HL-60/S4 treated with phorbol 12-myristate 13-acetate at 8.2 ng/mL for 4 days and 3 days (cell line): ENCODE measurements around the gene ZNF214.

Experiments
- in situ Hi-C: fragments of 300-500 bp; cut with MboI; formaldehyde crosslinking; loops from 2 replicates; pipeline ENCODE4 v1.15.0; 2022; ENCODE audit warnings: low sequenced_read_pairs

ZNF214 gene

DNA sequence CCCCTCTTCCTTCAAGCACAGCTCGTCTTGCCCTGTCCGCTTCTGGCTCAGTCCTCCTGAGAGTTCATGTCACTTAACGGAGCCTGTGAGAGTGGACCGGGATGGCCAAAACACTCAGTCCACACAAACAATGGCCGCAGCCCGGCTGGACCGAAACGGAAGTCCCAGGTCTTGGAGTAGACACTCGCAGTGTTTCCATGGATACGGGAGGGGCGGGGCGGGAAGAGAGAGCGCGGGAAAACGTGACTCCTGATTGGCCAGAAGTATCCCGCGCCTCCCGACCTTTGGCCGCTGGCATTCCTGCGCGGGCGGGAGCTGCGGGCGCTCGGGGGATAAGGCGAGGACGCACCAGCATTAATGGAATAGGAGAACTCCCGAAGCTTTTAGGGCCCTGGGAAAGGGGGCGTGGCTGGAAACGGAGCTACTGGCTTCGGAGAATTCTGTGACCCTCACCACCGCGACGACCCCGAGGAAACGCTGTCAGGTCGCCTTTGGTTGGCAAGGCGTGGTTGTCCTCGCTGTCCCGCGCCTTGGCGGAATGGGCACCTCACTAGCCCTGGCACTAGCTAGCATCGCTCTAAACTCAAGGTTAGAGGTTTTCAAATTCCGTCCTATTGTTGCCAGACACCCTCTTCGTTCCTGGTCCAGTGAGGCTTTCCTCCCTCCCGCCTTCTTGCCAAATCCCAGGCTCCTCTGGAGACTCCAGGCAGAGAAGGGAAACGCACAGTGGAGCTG lies at the start of gene ZNF214, which contains the start of gene NLRP14:
Gene ZNF214 (minus strand): TSS at position 164 of the 735 bp plus-strand sequence. CDS start 17,511 bp downstream, outside the sequence.
Gene NLRP14 (plus strand): TSS at position 297 of the 735 bp plus-strand sequence. CDS start 18,108 bp downstream, outside the sequence.
- in situ Hi-C loops: no loop called here

- in situ Hi-C loops: no loop called here
Observed at GRCh38 chr11:7062534-7062933, 42.4 kb upstream of the ZNF214 start.

GRCh38 chr11:7060868-7061267 lies 40.7 kb upstream of the ZNF214 start:
- in situ Hi-C loops: no loop called here

GRCh38 chr11:7057641-7058040 lies 37.5 kb upstream of the ZNF214 start:
- in situ Hi-C loops: no loop called here

DNA sequence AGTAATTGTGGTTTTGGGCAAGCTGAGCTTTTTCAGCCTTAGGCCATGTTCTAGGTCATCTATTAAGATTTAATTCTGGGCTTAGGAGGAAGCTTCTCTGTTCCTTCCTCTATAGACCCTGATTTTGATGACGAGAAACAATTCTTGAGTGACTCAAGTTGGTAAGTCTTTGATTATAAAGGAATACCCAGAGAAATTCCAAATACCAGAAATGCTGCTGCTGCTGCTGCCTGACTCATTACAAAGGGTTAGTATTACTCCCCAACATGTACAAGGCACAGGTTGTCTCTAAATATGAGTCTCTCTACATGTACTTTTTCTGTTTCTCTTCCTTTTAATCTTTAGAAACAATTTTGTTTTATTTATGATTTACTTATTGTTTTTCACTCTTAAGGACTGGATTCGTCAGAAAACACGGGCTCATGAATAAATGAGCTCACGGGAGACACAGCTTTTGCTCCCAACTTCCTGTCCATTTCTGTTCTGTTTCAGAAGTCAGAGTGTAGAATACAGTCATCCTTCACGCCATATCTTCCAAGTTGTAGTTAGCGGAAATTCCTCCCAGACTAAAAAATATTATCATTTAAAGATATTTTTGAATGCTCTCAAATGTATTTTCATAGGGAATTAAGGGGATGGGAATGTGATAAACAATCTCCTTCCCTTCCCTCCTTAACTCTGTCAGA lies 36.8 kb upstream of the ZNF214 start:
- in situ Hi-C loops: no loop called here

- in situ Hi-C loops: no loop called here
Observed at GRCh38 chr11:7050191-7050590, 30.0 kb upstream of the ZNF214 start.

GRCh38 chr11:7046474-7047175 lies 26.5 kb upstream of the ZNF214 start:
- in situ Hi-C loops: no loop called here

- in situ Hi-C loops: no loop called here
Observed at GRCh38 chr11:7034019-7034418, 13.9 kb upstream of the ZNF214 start.

GRCh38 chr11:7032692-7033091 lies 12.5 kb upstream of the ZNF214 start:
- in situ Hi-C loops: no loop called here

DNA sequence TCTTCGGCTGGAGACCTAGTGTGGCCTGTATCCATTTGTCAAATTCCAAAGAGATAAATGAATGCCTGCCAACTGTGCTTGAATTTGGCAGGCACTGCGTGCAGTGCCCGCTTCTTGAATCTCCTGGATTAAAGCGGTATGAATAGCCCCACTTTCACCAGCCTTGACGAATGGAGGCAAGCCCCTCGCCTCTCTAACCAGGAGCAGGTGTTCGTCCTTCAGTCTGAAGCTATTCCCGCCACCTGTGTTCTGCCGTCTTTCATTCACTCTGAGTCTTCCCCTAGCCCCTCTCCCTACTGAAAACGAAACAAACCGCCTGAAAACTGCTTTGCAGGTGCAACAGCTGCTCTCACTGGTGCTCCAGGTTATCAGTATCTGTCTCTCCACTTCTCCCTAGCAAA lies 11.3 kb upstream of the ZNF214 start:
- in situ Hi-C loops: no loop called here

DNA sequence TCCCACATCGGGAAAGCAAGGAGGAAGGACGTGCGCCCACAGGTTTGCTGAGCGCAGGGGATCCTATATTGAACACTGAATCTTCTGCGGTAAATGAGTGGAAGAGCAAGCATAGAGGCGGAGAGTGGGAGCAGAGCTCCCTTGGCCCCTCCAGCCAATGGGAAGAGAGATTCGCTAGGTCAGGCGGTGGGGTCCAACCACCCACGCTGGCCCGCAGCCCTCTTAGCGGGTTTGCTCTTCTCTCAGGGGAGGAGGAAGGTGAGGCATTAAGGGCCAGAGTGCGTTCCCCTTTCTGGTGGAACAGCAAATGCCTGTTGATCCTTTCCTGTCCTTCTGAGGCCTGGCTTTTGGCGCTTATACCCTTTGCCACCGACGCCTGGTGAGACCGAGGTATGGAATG lies 10.7 kb upstream of the ZNF214 start:
- in situ Hi-C loops: no loop called here

- in situ Hi-C loops: no loop called here
Observed at GRCh38 chr11:7028141-7028540, 8.0 kb upstream of the ZNF214 start.

GRCh38 chr11:7021318-7021717 lies 1.2 kb upstream of the ZNF214 start:
- in situ Hi-C loops: no loop called here

GRCh38 chr11:7019500-7020182 lies 505 bp downstream of the ZNF214 start:
- in situ Hi-C loops: no loop called here

DNA sequence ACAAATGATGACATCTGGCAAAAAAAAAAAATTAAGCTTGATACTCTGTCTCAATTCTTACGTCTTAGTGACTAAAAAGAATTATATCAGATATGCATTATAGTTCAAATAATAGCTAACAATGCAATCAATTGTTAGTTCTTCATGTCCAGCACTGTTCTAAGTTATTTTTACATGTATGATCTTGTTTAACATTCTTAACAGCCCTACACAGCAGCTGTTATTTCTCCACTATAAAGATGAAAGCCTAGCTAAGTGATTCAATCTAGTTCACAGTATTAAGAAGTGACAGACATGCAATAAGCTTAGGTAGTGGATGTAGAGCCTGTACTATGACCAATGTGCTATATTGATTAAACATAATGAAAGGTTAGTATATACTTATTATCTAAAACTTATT lies 4.1 kb downstream of the ZNF214 start:
- in situ Hi-C loops: no loop called here

GRCh38 chr11:7014118-7014517 lies 6.0 kb downstream of the ZNF214 start:
- in situ Hi-C loops: no loop called here

DNA sequence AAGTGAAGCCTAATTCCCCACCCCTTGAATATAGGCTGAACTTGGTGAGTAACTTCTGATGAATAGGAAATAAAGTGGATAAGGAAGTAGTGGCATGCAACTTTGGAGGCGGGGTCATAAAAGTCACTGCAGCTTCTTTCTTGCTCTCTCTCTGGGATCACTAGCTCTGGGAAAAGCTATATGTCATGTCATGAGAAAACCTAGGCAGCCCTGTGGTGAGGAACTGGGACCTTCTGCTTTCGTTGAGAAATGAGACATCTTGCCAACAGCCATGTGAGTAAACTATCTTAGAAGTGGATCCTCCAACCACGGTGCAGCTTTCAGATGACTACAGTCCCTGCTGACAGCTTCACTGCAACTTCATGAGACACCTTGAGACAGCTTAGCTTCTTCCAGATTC lies 15.7 kb downstream of the ZNF214 start:
- in situ Hi-C loops: no loop called here

GRCh38 chr11:6995703-6996102 lies 24.4 kb downstream of the ZNF214 start:
- in situ Hi-C loops: no loop called here

DNA sequence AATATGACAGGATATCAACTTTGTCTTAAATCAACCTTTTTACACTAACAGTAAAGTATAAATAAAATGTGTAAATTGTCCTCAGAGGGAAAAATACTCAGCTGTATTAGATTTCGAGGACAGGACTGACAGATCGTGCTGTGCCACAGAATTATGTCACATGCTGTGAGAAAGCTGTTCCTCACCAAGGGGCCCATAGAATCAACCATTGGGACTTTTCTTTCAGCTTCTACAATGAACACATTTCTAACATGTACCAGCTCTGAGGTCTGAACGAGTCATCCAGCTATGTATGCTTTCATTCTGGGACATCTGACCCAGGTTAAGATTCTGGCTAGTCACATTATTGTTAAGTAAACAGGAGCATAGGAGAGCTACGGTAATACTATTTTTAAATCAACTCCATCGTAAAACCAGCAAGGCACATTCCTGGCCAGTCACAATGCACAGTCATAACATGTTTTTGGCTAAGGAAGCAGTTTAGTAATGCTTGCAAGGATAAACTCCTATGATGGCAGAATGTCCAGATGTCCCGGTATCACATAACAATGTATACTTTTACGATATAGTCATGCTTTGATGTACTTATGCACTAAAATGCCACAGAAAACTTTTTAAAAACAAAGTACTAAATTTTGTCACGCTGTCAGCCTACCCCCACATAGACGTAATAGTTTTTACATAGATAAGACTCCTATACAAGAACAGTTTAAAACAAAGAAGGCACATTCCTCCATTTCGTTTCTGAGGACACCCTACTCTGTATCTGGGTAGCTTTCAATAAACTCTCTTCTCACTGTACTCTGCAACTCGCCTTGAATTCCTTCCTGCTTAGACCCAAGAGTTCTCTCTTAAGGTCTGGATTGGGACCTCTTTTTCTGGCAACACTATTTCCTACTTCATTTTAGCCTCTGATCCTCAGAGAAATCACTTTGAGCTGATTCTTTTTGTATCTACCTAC lies 27.4 kb downstream of the ZNF214 start:
- in situ Hi-C loops: no loop called here

GRCh38 chr11:6992026-6992425 lies 28.1 kb downstream of the ZNF214 start:
- in situ Hi-C loops: no loop called here
